IMR-90 (cell line): ENCODE data around the gene HAUS7. TPM values are rescaled to one million over a fixed set of nuclear protein-coding genes. Genes with fewer than 3 reads are reported as not detected.

ENCODE experiments used
- ATAC-seq: fragments of 200-7000 bp; cut with Tn5 transposase; 2 replicates; pipeline ENCODE4 v1.9.1; 2020; ENCODE audit warnings: low read depth, mild to moderate bottlenecking, moderate library complexity
- BruUV-seq: library from RNA; stranded (reverse); fragments of 400-500 nt; replicated peaks from 2 replicates; lab custom pipeline; 2021; lab: Mats Ljungman, UMichigan
- CTCF ChIA-PET: fragments of 300-600 bp; formaldehyde crosslinking; extraction: SDS; loops from one replicate; lab custom pipeline; 2021; ENCODE audit warnings: antibody characterized with exemption; lab: Yijun Ruan, JAX
- POLR2A ChIA-PET: fragments of 300-600 bp; sonication (Branson Sonifier 250); formaldehyde crosslinking; loops from one replicate; lab custom pipeline; 2022; ENCODE audit warnings: antibody characterized with exemption; ENCODE audit not compliant: unreplicated experiment; lab: Charles Lee
- DNase-seq: peaks from one replicate; pipeline ENCODE4 v3.0.0; 2013
- H2AFZ ChIP-seq: replicated peaks from 2 replicates; pipeline ENCODE3; 2013; ENCODE audit warnings: low read length, mild to moderate bottlenecking; ENCODE audit not compliant: poor library complexity
- H2AK5ac ChIP-seq: 2 replicates; pipeline ENCODE4 v1.6.1; 2013; ENCODE audit warnings: low read depth, low read length, inconsistent platforms
- H2AK9ac ChIP-seq: replicated peaks from 2 replicates; pipeline ENCODE3; 2013; ENCODE audit warnings: mild to moderate bottlenecking, low read depth, low read length, moderate library complexity; ENCODE audit not compliant: poor library complexity
- H2BK120ac ChIP-seq: 2 replicates; pipeline ENCODE4 v1.6.1; 2013; ENCODE audit warnings: low read depth, low read length, inconsistent platforms
- H2BK15ac ChIP-seq: 3 replicates; pipeline ENCODE4 v1.6.1; 2013; ENCODE audit warnings: low read depth, low read length, inconsistent platforms
- H2BK20ac ChIP-seq: 2 replicates; pipeline ENCODE4 v1.6.1; 2013; ENCODE audit warnings: low read depth, mild to moderate bottlenecking, inconsistent platforms, low read length, moderate library complexity
- H2BK5ac ChIP-seq: 2 replicates; pipeline ENCODE4 v1.6.1; 2013; ENCODE audit warnings: mild to moderate bottlenecking, low read depth, low read length, inconsistent platforms; ENCODE audit not compliant: poor library complexity, severe bottlenecking
- H3K14ac ChIP-seq: replicated peaks from 2 replicates; pipeline ENCODE4 v1.6.1; 2013; ENCODE audit warnings: low read depth, low read length, inconsistent platforms
- H3K18ac ChIP-seq: 2 replicates; pipeline ENCODE4 v1.6.1; 2013; ENCODE audit warnings: low read depth, low read length, control low read depth
- H3K23ac ChIP-seq: 2 replicates; pipeline ENCODE4 v1.6.1; 2013; ENCODE audit warnings: low read depth, low read length, inconsistent platforms
- H3K27ac ChIP-seq: 2 replicates; pipeline ENCODE4 v1.5.1; 2013; ENCODE audit warnings: mild to moderate bottlenecking, control low read depth, low read length; ENCODE audit not compliant: insufficient read depth
- H3K27me3 ChIP-seq: 2 replicates; pipeline ENCODE4 v1.6.1; 2013; ENCODE audit warnings: low read length; ENCODE audit not compliant: control insufficient read depth, insufficient read depth
- H3K36me3 ChIP-seq: 2 replicates; pipeline ENCODE4 v1.6.1; 2013; ENCODE audit warnings: low read length, mixed read lengths; ENCODE audit not compliant: control insufficient read depth, insufficient read depth
- H3K4ac ChIP-seq: 2 replicates; pipeline ENCODE4 v1.6.1; 2013; ENCODE audit warnings: low read depth, low read length, inconsistent platforms
- H3K4me1 ChIP-seq: 2 replicates; pipeline ENCODE4 v1.6.1; 2013; ENCODE audit warnings: low read length, mixed read lengths; ENCODE audit not compliant: control insufficient read depth, insufficient read depth
- H3K4me2 ChIP-seq: 2 replicates; pipeline ENCODE4 v1.6.1; 2013; ENCODE audit warnings: low read depth, mild to moderate bottlenecking, control low read depth, low read length, moderate library complexity
- H3K4me3 ChIP-seq: 2 replicates; pipeline ENCODE4 v1.5.1; 2013; ENCODE audit warnings: low read depth, mild to moderate bottlenecking, control low read depth, low read length, moderate library complexity; ENCODE audit not compliant: insufficient read depth
- H3K56ac ChIP-seq: 2 replicates; pipeline ENCODE4 v1.6.1; 2013; ENCODE audit warnings: low read length, inconsistent platforms; ENCODE audit not compliant: insufficient read depth; ENCODE audit errors: extremely low read depth
- H3K79me1 ChIP-seq, 2 experiments: 2 replicates each; pipeline ENCODE4 v1.6.1; 2013; ENCODE audit warnings: low read length in 2 of 2, inconsistent platforms in 1 of 2, low read depth in 1 of 2
- H3K9ac ChIP-seq: 2 replicates; pipeline ENCODE4 v1.6.1; 2013; ENCODE audit warnings: low read depth, low read length, control low read depth
- H3K9me1 ChIP-seq: 2 replicates; pipeline ENCODE4 v1.6.1; 2013; ENCODE audit warnings: low read length, inconsistent platforms; ENCODE audit not compliant: insufficient read depth
- H3K9me3 ChIP-seq: 2 replicates; pipeline ENCODE4 v1.6.1; 2013; ENCODE audit warnings: low read length; ENCODE audit not compliant: control insufficient read depth, insufficient read depth
- H4K20me1 ChIP-seq: 2 replicates; pipeline ENCODE4 v1.6.1; 2013; ENCODE audit warnings: low read length, inconsistent platforms; ENCODE audit not compliant: insufficient read depth
- H4K5ac ChIP-seq: 2 replicates; pipeline ENCODE4 v1.6.1; 2013; ENCODE audit warnings: mild to moderate bottlenecking, low read depth, low read length, control low read depth
- H4K8ac ChIP-seq, 2 experiments: 2 replicates each; pipeline ENCODE4 v1.6.1; 2013; ENCODE audit warnings: low read depth in 2 of 2, low read length in 2 of 2, control low read depth in 1 of 2, inconsistent platforms in 1 of 2
- H4K91ac ChIP-seq: 2 replicates; pipeline ENCODE4 v1.6.1; 2013; ENCODE audit warnings: low read depth, low read length, inconsistent platforms; ENCODE audit not compliant: insufficient read depth
- BHLHE40 ChIP-seq: fragments of 150-350 bp; IDR thresholded peaks from 2 replicates; pipeline ENCODE4 v1.6.1; 2016; ENCODE audit warnings: mild to moderate bottlenecking, low read depth, low read length
- CHD1 ChIP-seq: IDR thresholded peaks from 2 replicates; pipeline ENCODE4 v1.6.1; 2012; ENCODE audit warnings: low read depth, low read length, improper control_type of control experiment
- CTCF ChIP-seq: conservative IDR thresholded peaks from 2 replicates; pipeline ENCODE4 v1.5.1; 2012; ENCODE audit warnings: mild to moderate bottlenecking, low read depth, low read length, improper control_type of control experiment
- ELK1 ChIP-seq: fragments of 150-350 bp; IDR thresholded peaks from 2 replicates; pipeline ENCODE4 v1.6.1; 2016; ENCODE audit warnings: low read depth, mild to moderate bottlenecking, low read length, moderate library complexity, borderline replicate concordance
- FOS ChIP-seq: fragments of 150-350 bp; IDR thresholded peaks from 2 replicates; pipeline ENCODE4 v1.6.1; 2016; ENCODE audit warnings: low read depth, low read length
- MAFK ChIP-seq: IDR thresholded peaks from 2 replicates; pipeline ENCODE4 v1.6.1; 2012; ENCODE audit warnings: low read depth, low read length, improper control_type of control experiment
- MAZ ChIP-seq: IDR thresholded peaks from 2 replicates; pipeline ENCODE4 v1.6.1; 2012; ENCODE audit warnings: low read depth, mild to moderate bottlenecking, low read length, improper control_type of control experiment, moderate library complexity, borderline replicate concordance
- MXI1 ChIP-seq: IDR thresholded peaks from 2 replicates; pipeline ENCODE4 v1.6.1; 2012; ENCODE audit warnings: low read depth, mild to moderate bottlenecking, low read length, moderate library complexity, borderline replicate concordance
- NFE2L2 ChIP-seq: fragments of 150-350 bp; IDR thresholded peaks from 2 replicates; pipeline ENCODE4 v1.6.1; 2016; ENCODE audit warnings: low read depth, mild to moderate bottlenecking, low read length
- POLR2A ChIP-seq: IDR thresholded peaks from 2 replicates; pipeline ENCODE4 v1.6.1; 2012; ENCODE audit warnings: mild to moderate bottlenecking, low read depth, low read length
- RCOR1 ChIP-seq: IDR thresholded peaks from 2 replicates; pipeline ENCODE4 v1.6.1; 2012; ENCODE audit warnings: mild to moderate bottlenecking, low read length, improper control_type of control experiment; ENCODE audit not compliant: insufficient replicate concordance
- SMC3 ChIP-seq: fragments of 150-350 bp; IDR thresholded peaks from 2 replicates; pipeline ENCODE4 v1.6.1; 2016; ENCODE audit warnings: low read depth, mild to moderate bottlenecking, antibody characterized with exemption, low read length, moderate library complexity
- USF2 ChIP-seq: fragments of 150-350 bp; IDR thresholded peaks from 2 replicates; pipeline ENCODE4 v1.6.1; 2017; ENCODE audit warnings: mild to moderate bottlenecking, antibody characterized with exemption, low read length, low read depth
- WGBS, 2 experiments: methylation state at CpG; one replicate each; pipeline versions ENCODE4 v1.1.5 to v1.1.7; 2013; ENCODE audit warnings: missing lambda C conversion rate in 2 of 2; ENCODE audit not compliant: insufficient read length in 1 of 2; ENCODE audit errors: extremely low coverage in 2 of 2; 5-methylcytosine and 5-hydroxymethylcytosine counted together
- dilution Hi-C: fragments of 300-500 bp; cut with HindIII; formaldehyde crosslinking; loops from one replicate; pipeline ENCODE4 v1.14.3; 2018; ENCODE audit warnings: low sequenced_read_pairs; ENCODE audit not compliant: unreplicated experiment
- in situ Hi-C: fragments of 300-500 bp; cut with MboI; formaldehyde crosslinking; loops from 3 replicates; pipeline ENCODE4 v1.14.3; 2019; ENCODE audit warnings: low sequenced_read_pairs, inconsistent platforms, mixed read lengths
- intact Hi-C: fragments of 100-400 bp; cut with micrococcal nuclease; formaldehyde crosslinking; loops from 2 replicates; pipeline ENCODE4 v1.10.0; 2022
- polyA plus RNA-seq, 3 experiments: library from polyadenylated mRNA; depleted of rRNA; stranded (reverse); fragments of >200 nt; gene quantifications; 2 replicates each; pipeline ENCODE4 v1.2.3, GENCODE V29; 2012; ENCODE audit warnings: low replicate concordance in 1 of 3
- total RNA-seq: library from RNA; depleted of rRNA; stranded (reverse); fragments of >200 nt; gene quantifications from 2 replicates; pipeline ENCODE4 v1.2.3, GENCODE V29; 2012

Gene HAUS7
- total and polyA plus RNA-seq, 2 of the 4 experiments (the other 2 are of a cell fraction), result 10.8 to 25.9 TPM

- H3K4me3 ChIP-seq, result no peak overlapping the region
- H3K36me3 ChIP-seq, result no peaks in the 10 kb centered on the region
- peaks cover 3% of the 10 kb centered on the region; the same call in 1 of the 2 replicates for H3K9me3 ChIP-seq
- intact Hi-C loops, result no loop called here
- no peak overlapping the region for H2AK5ac ChIP-seq
- no peak overlapping the region for H2BK15ac ChIP-seq
- no peak overlapping the region for H2BK20ac ChIP-seq
- H3K79me1 ChIP-seq, result no peaks in the 10 kb centered on the region
- H3K27me3 ChIP-seq, result peaks cover 12% of the 10 kb centered on the region
- H4K8ac ChIP-seq, result no peak overlapping the region
- no peak overlapping the region for H4K91ac ChIP-seq
- H2BK5ac ChIP-seq, result no peak overlapping the region
- ATAC-seq (no peak), DNase-seq (no peak)
- H3K4me2 ChIP-seq, result no peak overlapping the region
- H3K56ac ChIP-seq, result no peak overlapping the region
- H4K5ac ChIP-seq, result no peak overlapping the region
- ChIA-PET POLR2A (no interaction called here), CTCF (no interaction called here)
- no TSS peak for BruUV-seq
- H2AK9ac ChIP-seq, result no peak overlapping the region
- no peak overlapping the region for H3K14ac ChIP-seq
- TF ChIP-seq USF2, result no peak
- TF ChIP-seq RCOR1, result no peak
- no peak for TF ChIP-seq CHD1
- no peak for TF ChIP-seq ELK1
- TF ChIP-seq MAZ, result no peak
- TF ChIP-seq SMC3, result no peak
- TF ChIP-seq NFE2L2, result no peak
- no peak for TF ChIP-seq MXI1
- no peak for TF ChIP-seq FOS
- no peak for TF ChIP-seq CTCF
- TF ChIP-seq MAFK, result no peak
- no peak for TF ChIP-seq POLR2A
- TF ChIP-seq BHLHE40, result no peak
- in situ Hi-C loops, result loop anchor here (25.0 kb wide), 1 partner anchor 225 kb away; the partner anchor contains the start of gene MAGEA1
- no peak overlapping the region for H2BK120ac ChIP-seq
- no peak overlapping the region for H3K4ac ChIP-seq
- H3K18ac ChIP-seq, result no peak overlapping the region
- peak overlapping the region; percentile 58 for H2AFZ ChIP-seq
- no peaks in the 10 kb centered on the region for H3K9me1 ChIP-seq
- H3K27ac ChIP-seq, result no peak overlapping the region
- H3K23ac ChIP-seq, result no peak overlapping the region
- WGBS, 2 experiments, result 82% methylated on average over 7 of the region's 17 CpGs; no CpG with 5 or more reads in 1 of the 2 experiments
- no peaks in the 10 kb centered on the region for H4K20me1 ChIP-seq
- dilution Hi-C loops, result no loop called here
- no peaks in the 10 kb centered on the region for H3K4me1 ChIP-seq
- H3K9ac ChIP-seq, result no peak overlapping the region
Observed at GRCh38 chrX:153411988-153412574, 58.3 kb downstream of the HAUS7 start.
